HG02678 (cell line): ENCODE measurements around the gene KRTAP21-1.
"Not testable (repeated sequence)": the region's sequence is repeated elsewhere in the genome, so short reads cannot be mapped to it uniquely, and the experiment has no call there.

Experiments used
- ATAC-seq: cut with Tn5 transposase; IDR thresholded peaks from one replicate; pipeline ENCODE4 v1.9.1; 2021; ENCODE audit warnings: mild to moderate bottlenecking, moderate library complexity; ENCODE audit not compliant: unreplicated experiment

KRTAP21-1 gene

DNA sequence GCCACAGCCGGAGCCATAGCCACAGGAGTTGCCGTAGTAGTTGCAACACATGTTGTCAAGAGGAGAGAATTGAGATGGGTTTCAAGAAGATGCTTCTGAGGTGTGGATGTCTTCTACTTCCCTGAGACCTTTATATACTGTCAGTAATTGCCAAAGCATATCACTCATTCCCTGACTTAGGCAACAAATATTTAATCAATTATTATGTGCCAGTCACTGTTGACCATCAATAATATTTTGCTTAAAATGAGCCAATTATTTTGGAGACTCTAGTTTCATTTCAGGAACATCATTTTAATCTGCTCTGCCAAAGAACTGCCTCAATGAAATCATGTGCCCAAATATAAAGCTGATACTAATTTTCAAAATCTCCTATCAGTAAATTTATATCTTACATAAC is at the start of gene KRTAP21-1:
Gene KRTAP21-1, minus strand, starts transcription at position 101 of the 400 bp plus-strand sequence. Its CDS starts 50 bp downstream, at position 51.
- ATAC-seq, result not testable (repeated sequence)

DNA sequence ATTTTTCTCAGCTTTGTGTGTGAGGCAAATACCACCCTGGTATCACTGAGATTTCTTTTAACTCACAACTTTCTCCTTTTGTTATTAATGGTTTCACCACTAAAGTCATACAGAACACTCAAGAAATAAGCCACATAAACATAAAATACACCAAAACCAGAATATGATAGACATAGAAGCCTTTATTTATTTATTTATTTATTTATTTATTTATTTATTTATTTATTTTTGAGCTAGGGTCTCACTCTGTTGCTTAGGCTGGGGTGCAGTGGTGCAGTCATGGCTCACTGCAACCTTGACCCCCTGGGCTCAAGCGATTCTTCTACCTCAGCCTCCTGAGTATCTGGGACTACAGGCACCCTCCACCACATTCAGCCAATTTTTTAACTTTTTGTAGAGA is 45.4 kb upstream of the KRTAP21-1 start:
- ATAC-seq, result no peak

DNA sequence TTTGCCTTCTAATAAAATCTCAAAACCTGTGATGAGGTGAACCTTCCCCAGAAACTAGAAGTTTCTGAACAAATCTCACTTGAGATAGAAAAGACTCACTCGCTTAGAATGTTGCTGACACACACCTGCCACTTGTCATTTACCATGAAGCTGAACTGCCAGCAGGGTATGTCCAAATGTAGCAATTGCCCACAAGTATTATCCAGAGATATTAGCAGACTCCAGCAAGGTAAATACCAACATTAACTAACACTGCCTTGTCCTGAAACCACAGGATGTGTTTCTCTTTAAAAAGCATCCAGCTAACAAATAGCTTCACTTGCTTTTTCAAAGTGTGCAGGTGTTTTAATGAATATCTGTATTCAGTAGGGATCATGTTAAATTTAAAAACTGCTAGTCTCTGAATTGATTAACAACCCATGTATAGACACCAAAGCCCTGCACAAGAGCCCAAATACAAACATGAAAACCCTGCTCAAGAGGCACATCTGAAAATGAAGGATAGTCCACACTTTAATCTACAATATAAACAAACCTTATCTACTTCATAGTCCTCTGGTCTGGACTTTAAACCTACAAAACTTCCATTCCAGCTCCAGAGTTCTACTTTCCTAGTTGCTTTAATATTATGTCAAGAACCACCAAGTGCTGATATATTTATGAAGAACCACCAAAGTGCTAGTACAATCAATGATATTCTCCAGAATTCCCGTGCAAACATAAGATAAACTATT is 38.5 kb upstream of the KRTAP21-1 start:
- no peak for ATAC-seq

DNA sequence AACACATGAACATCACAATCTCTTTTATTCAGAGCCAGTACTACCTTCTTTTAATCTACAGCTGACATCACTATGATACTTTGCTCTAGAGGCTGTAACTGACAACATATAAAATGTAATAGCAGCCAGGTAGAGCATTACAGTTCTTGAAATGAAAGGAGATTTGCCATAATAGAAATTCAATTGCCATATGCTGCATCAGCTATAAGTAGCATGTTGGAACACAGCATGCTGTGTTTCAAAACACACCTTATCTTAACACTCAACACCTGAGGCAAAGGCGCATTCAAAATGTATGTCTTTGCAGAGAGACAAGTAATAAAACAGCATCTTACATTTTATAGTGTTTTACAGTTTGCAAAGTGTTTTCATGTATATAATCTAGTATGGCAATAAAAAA is 24.0 kb upstream of the KRTAP21-1 start:
- ATAC-seq, result no peak

DNA sequence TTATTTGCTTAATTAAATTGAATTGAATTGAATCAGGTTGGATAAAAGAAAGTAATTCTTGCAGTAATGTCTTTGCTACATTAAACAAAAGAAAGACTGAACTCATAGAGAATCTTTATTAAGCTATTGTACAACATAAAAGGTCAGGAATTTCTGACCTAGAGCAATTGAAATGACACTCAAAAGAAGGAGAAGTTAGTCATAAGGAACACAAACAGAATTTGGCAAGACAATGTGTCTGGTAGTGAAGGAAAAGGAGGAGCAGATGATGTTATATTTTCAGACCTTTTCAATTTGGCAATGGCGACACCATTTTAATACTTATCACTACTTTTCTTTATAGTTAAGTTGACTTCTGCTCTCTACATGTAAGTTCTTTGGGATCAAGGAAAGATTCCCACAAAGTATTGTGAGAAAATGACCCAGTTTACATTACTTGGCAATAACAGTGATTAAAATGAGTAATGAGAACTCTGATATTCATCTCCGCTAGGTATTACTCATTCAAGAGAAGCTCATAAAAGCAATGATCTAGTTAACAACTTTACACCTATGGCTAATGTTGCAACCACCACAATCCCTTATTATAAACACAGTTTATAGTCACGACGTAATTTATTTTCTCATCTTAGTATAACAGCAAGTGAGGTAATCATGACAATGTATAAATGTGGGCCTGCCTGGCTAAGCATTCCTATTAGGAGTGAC is 14.7 kb upstream of the KRTAP21-1 start:
- no peak for ATAC-seq

DNA sequence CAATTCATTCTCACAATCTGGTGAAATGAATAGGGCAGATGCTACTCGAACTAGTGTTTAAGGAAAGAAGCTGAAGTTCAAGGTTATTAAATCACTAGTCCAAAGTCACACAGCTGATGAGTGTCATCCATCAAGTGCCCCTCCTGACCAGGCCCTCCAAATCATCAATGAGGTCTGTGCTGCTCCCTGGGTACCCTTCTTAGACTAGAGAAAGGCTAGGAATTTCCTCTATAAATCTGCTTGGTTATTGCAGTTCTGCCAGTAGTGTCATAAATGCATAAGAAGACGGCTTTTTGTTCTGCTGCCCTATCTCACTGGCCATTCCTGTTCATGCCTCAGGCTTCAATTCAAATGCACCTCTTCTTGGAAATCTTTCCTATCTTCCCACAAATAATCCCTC is 5.5 kb upstream of the KRTAP21-1 start:
- ATAC-seq, result no peak

DNA sequence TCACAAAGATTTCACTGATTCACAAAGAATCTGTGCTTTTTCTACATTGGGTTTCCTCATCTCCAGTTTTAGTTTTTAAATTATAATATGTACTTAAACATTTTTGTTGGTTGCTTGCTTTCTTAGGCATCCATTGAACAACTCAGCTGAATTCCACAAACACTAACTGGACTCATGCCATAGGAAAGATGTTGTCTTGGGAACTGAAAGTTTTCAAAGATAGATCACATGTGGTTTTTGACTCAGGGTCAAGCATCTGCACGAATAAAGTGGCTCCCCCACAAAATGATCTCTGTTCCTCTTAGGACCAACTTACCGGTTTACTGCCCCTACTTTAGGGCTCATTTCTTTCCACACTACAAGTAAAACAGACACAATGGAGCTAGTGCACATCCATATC is 3.1 kb upstream of the KRTAP21-1 start:
- ATAC-seq, result no peak

DNA sequence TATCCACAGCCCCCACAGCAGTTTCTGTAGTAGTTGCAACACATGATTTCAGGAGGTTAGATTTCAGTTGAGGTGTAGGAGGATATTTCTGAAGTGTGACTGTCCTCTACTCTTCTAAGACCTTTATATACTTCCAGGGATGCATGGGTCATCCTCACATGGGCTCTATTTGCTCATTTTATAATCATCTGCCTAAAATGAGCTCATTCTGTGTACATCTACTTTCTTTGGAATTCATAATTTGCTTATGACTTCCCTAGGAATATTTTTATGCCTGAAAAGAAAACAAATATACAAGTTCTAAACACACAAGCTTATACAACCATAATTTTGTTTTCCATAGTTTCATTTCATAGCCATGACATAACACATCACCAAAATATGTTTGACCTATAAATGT is 8.1 kb downstream of the KRTAP21-1 start, which contains the start of gene KRTAP21-2:
Gene KRTAP21-2, minus strand, starts transcription at position 101 of the 400 bp plus-strand sequence. Its CDS starts 57 bp downstream, at position 44.
- no peak for ATAC-seq

DNA sequence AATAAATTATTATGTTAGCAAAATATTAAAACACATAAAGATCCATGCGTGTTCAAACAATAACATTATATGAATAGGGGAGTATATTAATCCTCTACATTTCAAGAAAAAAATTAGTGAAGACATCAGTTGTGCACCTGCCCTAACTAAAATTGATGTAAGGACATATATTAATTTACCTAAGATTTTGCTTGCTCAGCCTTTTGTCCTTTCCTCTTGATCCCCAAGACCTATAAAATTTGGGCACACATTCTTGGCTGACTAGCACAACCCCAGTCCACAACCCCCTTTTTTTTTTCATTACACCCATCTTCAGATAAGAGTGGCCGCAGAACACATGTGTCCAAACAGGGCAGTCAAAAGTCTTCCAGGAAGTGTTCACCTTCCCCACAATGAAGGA is 14.8 kb downstream of the KRTAP21-1 start:
- ATAC-seq, result no peak

DNA sequence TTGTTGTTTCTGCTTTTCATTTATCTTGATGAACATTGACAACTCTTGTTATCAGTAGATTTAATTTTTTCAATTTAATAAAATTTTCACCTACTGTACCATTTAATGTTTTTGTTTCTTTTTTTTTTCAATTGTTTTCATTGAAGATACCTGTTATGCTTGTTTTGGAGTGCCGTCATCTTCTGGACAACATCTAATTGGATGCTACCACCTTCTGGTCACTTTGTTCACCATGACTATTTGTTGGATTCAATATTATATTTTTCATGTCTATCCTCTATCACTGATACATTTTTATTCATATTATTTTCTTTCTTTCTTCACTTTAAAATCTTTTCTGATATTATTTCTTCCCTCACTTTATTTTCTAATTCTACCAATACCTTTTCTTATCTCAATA is 22.2 kb downstream of the KRTAP21-1 start:
- ATAC-seq, result no peak

DNA sequence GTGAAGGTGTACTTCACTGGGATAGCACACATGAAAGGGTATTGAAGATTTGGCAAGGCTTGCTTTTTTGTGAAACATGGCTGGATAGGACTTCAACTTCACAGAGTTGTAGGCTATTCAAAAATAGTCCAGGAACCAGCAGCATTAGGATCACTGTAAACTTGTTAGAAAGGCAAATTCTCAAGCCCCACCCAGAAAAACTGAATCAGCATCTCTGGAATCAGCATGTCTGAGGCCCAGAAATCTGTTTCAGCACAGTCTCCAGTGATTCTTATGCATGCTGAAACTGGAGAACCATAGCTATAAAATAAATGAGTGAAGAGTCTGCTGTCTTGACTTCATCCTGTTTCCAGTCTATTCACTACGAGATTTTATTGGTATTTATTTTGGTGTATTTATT is 28.5 kb downstream of the KRTAP21-1 start:
- ATAC-seq, result no peak

DNA sequence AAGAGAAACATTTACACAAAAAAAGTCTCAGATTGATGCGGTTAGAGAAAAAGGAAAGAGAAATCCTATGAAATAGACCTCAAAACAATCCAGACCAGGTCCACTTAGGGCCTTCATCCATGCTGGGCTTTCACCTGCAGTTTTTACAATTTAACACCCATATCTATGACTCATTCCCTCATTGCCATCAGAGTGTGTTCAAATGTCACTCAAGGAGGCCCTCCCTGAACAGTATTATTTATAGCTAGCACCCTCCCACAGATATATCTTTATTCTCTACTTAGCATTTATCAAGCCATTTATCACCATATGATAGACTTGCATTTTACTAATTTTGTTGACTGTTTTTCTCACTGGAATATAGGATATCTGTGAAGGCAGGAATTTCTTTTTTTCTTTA is 35.8 kb downstream of the KRTAP21-1 start:
- no peak for ATAC-seq

DNA sequence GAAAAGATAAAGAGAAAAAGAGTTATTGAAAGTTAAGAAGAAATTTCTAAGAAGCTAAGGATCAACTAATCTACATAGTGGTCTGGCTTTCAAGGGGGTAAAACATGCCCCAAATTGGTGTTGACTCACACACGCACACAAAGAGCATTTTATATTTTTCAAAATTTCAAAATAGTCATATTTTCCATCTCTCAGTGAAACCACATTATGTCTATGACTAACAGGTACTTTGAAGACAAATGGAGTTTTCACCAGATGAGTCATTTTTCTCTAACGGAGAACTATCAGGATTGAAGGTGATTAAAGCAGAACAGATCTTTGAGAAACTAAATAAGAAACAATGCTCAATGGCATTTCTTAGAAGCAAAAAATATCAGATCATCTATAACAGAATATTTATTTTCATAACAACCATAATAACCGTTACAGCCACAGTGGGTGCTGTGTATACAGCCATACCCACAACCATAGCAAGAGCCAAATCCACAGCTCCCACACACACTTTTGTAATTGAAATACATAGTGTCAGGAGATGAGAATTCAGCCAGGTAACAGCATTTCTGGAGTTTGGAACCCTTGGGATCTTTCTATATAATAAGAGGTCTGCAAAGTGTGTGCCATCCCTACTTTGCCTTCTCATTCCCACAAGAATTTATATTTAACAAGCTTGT is 36.9 kb downstream of the KRTAP21-1 start, which contains the start of gene KRTAP21-3:
Gene KRTAP21-3, minus strand, starts transcription at position 539 of the 671 bp plus-strand sequence. Its CDS starts 18 bp downstream, at position 521.
- no peak for ATAC-seq

DNA sequence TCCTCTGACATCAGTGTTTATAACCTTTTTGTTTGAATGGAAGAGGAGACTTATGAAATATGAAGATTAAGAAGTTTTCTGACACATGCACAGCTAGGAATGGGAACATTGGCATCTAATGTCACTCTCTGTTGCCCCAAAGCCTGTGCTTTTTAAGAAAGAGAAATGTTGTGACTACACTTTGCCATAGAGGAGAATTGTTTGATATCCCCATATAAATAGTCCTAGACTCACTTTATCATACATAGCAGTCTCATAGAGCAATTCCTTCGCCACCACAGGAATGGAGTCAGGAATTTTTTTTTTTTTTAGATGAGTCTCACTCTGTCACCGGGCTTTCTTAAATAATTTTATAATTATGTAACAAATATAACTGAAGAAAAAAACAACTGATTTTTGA is 38.1 kb downstream of the KRTAP21-1 start:
- no peak for ATAC-seq

DNA sequence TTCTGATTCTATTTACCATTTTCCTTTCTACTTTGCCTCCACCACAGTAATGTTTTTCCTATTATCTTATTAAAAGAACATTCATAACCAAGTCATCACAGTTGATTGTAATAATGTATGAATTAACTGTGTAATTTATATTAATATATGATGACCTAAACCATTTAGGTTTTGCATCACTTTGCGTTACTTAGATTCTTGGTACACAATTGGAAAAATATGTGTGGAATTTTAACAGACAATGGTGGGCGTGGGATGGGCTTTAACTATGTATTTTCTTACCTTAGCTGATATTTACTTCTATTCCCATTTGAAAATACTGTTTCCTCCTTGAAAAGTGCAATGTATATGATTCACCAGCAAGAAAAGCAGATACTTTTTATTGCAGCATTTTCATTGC is 40.3 kb downstream of the KRTAP21-1 start:
- no peak for ATAC-seq

DNA sequence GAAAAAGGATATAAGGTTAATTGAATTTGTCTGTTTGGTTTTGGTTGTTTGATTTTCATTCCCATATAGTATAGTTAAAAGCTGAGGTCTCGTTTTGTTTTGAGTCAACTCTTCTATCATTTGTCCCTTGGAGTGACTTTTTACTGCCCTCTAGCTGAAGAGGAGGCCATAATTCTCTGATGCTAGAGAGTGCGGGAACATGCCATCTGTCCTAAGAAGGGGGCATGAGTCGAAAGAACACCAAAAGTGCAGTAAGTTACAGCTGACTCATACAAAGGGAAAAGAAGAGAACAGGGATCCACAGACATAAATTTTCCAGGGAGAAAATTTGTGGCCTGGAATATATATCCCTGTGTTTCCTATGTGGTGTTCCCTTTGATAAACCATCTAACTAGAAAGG is 40.8 kb downstream of the KRTAP21-1 start:
- ATAC-seq, result no peak

DNA sequence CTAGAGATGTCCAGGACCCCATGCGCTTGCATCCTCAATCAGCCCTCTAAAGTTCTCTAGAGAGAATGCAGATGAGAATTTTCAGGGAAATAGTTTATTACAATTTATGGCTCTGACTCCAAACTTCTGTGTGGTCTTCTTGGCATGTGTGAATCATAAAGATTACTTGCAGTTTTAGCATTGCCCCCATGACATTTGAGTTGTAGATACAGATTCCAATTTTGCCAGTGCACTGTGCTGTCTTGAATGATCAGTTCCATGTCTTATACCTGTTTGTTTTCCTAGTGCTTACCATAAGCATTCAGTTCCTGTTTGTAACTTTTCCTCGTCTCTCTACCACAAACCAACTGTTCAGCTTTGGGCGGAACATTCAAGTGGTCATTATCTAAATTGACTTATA is 41.5 kb downstream of the KRTAP21-1 start:
- ATAC-seq, result no peak

DNA sequence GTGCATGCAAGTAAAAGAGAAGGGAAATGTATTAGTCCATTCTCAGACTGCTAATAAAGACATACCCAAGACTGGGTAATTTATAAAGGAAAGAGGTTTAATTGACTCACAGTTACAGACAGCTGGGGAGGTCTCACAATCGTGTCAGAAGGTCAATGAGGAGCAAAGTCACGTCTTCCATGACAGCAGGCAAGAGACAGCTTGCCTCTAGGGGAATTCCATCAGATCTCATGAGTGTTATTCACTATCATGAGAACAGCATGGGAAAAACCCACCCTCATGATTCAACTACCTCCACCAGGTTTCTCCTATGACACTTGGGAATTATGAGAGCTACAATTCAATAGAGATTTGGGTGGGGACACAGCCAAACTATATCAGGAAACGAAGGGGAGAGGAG is 44.7 kb downstream of the KRTAP21-1 start:
- no peak for ATAC-seq

DNA sequence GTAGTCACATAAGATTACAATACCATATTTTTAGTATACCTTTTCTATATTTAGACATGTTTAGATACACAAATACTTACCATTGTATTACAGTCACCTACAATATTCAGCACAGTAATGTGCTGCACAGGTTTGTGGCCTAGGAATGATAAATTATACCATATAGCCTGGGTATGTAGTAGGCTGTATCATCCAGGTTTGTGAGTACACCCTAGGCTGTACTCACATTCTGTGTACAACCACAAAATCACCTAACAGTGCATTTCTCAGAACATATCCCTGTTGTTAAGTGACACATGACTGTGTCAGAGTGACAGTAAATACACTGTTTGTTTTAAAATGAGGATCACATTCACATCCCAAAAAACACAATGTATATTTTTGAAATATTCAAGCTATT is 47.8 kb downstream of the KRTAP21-1 start:
- ATAC-seq, result no peak
